ENCODE measurements around the gene CLDN9.

The CLDN9 gene

DNA sequence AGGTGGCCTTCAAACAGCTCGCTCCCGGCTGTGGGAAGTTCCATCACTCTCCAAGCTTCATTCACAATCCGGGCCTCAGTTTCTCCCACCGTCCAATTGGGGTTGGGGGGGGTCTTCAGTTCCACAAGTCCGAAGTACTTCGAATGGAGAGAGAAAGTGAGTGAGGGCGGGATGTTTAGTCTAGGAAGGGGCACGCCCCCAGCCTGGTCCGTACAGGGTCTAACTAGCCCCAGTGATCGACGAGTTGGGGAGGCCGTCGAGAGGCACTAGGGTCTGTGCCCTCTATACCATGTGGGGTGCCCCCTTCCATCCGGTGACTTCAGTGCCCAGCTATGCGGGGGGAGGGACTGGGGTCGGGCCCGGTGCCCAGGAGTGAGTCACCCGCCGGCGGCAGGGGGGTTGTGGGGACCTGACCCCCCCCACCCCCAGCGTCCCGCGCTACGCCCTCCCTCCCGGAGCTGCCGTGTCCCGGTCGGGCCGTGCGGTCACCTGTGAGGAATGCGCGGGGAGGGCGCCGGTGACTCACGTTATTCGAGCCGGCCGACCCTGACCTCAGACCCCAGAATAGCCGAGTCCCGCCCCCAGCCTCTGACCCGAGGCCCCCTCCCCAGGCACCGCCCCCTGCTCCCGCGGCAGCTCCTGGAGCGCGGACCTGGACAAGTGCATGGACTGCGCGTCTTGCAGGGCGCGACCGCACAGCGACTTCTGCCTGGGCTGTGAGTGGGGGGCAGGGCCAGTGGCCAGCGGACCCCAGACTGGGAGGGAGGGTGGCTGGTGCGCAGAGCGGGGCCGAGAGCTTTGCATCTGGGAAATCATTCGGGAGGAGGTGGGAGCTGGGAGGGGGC, 8.1 kb downstream of the CLDN9 start:
- DNase-seq, result no peak

DNA sequence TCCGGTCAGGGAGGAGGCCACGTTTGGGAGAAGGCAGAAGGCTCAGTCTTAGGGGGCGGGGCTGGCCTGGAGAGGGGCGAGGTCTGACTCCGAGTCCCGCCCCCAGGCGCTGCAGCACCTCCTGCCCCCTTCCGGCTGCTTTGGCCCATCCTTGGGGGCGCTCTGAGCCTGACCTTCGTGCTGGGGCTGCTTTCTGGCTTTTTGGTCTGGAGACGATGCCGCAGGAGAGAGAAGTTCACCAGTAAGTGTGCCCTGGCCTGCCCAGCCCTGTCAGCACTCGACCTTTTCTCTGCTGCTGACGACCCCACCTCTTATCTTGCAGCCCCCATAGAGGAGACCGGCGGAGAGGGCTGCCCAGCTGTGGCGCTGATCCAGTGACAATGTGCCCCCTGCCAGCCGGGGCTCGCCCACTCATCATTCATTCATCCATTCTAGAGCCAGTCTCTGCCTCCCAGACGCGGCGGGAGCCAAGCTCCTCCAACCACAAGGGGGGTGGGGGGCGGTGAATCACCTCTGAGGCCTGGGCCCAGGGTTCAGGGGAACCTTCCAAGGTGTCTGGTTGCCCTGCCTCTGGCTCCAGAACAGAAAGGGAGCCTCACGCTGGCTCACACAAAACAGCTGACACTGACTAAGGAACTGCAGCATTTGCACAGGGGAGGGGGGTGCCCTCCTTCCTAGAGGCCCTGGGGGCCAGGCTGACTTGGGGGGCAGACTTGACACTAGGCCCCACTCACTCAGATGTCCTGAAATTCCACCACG, 8.9 kb downstream of the CLDN9 start:
- no peak for DNase-seq

DNA sequence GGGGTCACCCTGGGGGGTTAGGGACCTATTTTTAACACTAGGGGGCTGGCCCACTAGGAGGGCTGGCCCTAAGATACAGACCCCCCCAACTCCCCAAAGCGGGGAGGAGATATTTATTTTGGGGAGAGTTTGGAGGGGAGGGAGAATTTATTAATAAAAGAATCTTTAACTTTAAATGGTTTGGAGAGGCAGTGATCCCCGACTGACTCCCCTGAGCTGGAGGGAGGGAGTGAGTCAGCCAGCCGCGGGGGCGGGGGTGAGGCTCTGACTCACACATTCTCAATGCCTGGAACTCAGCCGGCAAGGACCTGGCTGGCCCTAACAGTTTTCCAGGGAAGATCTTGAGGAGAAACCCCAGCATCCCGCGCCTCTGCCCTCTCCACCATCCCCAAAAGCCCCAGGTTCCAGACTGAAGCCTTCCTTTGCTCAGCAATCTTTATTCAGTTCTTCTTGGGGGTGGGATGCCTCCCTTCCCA, 9.5 kb downstream of the CLDN9 start:
- no peak for DNase-seq

DNA sequence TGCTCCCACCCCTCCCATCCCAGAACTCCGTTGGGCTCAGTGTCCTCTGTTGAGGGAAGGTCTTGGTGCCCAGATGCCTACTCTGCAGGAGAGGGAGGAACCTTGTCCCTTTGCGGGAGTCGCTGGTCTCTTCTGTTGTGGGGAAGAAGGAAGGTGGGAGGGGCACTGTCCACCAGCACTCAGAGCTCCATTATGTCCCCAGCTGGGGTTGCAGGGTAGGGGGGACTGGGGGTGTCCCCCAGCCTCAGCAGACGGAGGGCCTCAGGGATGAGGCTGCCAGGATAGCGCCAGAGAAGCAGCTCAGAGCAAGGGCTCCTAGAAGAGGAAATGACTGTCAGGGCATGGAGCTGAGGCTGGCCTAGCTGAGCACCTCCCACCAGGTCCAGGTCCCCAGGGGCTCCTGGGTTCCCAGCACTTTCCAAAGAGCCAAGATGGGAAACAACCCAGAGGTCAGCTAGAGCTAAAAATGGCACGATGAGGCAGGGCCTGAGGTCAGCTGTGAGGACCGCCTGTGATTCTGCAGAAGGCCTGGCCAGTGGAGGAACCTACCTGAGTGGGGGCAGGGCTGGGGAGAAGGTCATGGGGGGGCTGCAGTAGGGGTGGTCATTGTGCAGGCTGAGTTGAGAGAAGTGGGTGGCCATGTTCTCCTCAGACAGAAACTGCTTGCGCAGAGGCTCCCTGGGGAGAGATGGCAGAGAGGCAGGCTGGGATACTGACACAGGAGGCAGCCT, 10.1 kb downstream of the CLDN9 start:
- DNase-seq, result no peak

DNA sequence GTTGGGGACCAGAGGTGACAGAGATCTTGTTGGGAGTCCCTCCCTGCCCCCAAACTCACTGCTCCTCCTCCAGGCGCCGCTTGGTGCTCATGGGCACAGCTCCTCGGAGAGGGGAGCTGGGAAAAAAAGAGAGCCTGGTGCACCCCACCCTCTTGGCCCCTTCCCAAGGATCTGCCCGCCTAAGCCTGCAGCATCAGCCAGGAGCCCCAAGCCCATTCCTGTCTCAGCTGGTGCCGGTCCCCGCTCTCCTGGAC, 10.6 kb downstream of the CLDN9 start:
- peak; percentile 32 for DNase-seq

DNA sequence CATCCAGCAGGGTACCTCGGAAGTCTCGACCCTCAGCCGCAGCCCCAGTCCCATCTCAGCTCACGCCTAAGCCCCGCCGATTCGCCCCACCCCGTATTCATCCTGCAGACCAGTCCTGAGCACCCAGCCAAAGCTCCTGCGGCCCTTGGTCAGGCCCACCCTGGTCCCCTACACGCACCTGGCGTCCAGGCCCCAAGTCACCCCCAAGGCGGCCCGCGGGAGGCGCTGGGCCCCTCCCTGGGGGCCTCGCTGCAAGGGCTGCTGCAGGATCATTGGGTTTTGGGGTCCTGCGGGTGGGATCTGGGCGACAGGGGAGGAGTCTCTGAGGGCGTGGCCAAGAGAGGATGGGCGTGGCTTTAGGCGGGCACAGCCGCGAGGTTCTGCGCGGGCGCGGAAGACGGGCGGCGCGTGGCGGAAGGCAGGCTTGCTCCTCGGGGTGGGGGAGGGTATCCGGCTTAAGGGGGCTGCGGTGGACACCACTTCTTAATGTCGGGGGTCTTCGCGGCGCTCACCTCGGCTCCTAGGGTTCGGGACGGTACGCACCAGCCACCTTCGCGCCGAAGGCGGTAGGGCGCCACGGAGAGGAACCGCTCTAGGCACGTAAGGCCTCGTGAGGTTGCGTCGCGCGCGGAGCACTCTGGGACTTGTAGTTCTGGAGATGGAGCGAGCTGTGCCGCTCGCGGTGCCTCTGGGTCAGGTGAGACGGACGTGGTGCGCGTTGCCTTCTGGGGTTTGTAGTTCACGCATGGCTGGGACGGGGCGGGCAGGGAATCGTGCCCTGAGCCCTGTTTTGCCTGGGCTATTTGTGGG, 11.2 kb downstream of the CLDN9 start, which contains the start of the genes HCFC1R1 and THOC6:
TSS of gene HCFC1R1 (minus strand) at position 274 of the 810 bp plus-strand sequence. CDS start at position 273, 1 bp downstream.
TSS of gene THOC6 (plus strand) at position 367 of the 810 bp plus-strand sequence. CDS start at position 659, 292 bp downstream.
- DNase-seq, result peak; percentile 93

DNA sequence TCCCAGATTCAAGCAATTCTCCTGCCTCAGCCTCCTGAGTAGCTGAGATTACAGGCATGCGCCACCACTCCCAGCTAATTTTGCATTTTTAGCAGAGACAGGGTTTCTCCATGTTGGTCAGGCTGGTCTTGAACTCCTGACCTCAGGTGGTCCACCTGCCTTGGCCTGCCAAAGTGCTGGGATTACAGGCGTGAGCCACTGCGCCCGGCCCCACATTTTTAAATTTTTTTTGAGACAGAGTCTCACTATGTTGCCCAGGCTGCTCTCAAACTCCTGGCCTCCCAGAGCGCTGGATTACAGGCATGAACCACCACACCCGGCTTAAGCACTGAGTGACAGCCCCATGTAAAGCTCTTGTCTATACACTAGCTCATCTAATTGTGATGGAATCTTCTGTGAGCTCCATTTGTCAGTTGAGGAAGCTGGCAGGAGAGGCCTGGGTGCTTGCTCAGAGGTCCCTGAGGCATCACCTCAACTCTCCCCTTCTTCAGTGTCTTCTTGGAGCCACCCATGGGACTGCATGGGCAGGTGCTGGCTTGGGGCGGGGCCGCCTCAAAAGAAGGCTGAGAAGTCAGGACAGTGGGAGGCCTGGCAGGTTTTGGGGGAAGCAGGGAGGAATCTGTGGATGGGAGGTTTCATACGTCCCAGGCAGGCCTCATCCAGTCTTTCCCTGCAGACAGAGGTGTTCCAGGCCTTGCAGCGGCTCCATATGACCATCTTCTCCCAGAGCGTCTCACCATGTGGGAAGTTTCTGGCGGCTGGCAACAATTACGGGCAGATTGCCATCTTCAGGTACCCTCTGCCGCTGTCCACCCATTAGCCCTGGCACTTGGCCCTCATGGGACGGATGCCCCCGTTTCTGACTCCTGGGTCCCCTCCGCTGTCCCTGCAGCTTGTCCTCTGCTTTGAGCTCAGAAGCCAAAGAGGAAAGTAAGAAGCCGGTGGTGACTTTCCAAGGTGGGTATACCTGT, 12.6 kb downstream of the CLDN9 start:
- DNase-seq, result no peak

DNA sequence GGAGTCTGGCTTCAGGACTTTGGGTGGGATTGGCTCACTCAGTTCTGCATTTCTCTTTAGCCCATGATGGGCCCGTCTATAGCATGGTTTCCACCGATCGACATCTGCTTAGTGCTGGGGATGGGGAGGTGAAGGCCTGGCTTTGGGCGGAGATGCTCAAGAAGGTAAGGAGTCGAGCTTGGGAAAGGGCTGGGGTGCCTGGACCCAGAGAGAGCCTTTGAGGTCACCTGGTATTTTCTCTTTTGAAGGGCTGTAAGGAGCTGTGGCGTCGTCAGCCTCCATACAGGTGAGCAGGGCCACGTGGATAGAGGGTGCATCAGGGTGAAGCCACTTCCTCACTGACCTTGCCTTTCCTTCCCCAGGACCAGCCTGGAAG, 13.3 kb downstream of the CLDN9 start:
- DNase-seq, result no peak

DNA sequence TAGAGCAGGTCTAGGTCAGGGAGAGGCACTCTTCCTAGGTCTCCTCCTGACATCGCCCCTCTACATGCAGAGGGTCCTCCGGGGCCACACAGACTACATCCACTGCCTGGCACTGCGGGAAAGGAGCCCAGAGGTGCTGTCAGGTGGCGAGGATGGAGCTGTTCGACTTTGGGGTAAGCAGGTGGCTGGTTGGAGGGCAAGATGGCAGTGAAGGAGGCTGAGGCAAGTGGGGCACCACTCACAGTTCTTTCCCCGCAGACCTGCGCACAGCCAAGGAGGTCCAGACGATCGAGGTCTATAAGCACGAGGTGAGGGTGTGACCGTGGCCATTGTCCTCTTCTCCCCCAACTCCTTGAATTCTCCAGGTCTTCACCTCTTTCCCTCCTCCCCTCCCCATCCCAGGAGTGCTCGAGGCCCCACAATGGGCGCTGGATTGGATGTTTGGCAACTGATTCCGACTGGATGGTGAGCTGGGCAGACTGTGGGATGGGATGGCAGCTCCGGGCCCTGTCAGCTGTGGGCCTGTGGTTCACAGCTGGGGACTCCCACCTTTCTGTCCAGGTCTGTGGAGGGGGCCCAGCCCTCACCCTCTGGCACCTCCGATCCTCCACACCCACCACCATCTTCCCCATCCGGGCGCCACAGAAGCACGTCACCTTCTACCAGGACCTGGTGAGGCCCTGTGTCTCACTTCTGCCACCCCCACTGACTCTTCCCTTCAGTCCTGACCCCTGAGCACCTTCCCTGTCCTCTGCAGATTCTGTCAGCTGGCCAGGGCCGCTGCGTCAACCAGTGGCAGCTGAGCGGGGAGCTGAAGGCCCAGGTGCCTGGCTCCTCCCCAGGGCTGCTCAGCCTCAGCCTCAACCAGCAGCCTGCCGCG, 14.1 kb downstream of the CLDN9 start:
- DNase-seq, result no peak

DNA sequence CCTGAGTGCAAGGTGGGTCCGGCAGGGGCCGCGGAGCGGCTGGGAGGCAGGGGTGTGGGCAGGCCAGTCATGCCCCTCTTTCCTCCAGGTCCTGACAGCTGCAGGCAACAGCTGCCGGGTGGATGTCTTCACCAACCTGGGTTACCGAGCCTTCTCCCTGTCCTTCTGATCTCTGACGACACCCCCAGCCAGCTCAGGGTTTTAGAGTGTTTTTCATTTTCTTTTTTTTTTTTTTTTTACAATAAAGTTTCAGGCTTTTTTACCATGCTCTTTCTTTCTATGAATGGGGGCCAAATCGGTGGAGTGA, 14.7 kb downstream of the CLDN9 start:
- no peak for DNase-seq

DNA sequence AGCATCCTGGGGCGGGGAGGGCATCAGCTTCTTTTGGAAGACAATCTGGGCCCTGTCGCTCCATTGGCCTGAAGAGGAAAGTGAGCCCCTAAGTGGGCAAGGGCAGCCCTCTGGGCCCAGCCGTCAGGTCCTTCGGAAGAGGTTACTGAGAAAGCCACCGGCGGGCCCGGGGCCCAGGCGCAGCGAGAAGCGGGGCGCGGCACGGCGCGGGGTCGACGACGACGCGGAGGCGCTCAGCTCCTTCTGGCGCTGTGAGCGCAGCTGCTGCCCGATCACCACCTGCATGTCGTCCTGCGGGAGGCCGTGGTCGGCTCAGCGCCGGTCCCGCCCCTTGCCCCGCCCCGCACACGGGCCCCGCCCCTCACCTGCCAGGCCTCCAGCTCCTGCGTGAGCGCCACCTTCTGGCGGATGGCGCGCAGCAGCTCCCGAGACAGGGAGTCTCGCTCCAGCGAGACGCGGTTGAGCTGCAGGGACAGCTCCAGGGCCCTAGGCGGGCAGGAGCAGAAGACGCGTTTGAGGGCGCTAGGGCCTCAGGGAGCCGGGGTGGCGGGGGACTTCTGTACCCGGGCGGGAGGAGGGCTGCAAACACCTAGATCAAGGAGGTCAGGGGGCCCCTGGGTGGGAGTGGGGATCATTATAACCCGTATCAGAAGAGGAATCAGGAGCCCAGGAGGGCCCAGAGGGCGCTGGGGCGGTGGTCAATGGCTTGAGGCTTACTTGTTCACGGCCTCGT, 15.4 kb downstream of the CLDN9 start:
- peak; percentile 90 for DNase-seq

DNA sequence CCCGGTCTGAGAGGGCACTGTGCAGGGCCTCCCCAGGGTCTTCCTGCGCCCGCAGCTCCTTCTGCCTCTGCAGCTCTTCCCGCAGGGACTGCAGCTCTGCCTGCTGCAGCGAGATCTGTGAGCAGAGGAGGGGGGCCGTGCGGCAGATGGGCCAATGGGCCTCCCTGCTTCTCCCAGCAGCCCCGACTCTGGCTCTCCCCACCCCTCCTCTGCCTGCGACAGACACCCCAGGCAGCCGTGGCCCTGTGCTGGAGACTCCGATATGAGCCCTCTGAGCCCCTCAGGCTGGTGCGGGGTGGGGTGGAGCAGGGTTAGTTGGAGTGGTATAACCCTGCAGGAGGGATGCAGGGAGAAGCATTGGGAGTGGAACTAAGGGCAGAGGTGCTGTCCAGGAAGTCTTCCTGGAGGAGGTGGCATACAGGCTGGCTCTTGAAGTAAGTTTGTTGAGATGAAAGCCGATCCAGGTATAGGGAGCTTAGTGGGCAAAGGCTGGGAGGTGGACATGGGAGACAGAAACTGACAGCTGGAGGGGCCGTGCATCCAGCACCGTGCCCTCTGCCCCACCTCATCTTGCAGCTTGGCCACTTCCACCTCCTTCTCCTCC, 16.1 kb downstream of the CLDN9 start:
- no peak for DNase-seq

DNA sequence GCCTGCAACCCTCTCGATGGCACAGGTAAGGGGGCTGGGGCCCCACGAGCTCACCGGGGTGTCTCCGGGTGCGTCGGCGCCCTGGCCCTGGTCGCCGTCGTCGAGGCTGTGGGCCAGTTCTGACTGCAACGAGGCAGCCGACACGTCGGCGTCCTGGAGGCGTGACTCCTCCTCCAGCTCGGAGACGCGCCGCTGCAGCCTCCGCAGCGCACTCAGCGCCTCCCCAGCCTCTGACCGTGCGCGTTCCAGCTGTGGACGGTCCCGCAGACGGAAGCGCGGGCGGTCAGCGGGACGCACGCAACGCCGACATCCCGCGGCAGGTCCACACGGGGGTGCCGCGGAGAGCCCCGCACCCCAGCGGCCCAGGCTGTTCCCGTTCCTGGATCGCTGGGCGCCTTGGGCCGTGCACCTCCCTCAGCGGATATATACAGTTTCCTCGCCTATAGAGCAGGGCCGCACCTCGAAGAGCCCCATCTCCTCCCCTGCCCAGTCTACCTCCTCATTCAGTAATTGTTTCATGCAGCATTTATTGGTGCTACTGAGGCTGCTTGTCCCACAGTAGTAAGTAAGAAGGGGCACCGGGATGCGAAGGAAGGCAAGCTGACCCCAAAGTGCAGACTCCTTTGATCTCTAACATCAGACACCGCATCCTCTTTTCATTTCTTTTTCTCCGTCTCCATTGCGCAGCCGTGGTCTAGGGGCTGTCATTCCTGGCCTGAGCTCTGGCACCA, 16.9 kb downstream of the CLDN9 start:
- no peak for DNase-seq

DNA sequence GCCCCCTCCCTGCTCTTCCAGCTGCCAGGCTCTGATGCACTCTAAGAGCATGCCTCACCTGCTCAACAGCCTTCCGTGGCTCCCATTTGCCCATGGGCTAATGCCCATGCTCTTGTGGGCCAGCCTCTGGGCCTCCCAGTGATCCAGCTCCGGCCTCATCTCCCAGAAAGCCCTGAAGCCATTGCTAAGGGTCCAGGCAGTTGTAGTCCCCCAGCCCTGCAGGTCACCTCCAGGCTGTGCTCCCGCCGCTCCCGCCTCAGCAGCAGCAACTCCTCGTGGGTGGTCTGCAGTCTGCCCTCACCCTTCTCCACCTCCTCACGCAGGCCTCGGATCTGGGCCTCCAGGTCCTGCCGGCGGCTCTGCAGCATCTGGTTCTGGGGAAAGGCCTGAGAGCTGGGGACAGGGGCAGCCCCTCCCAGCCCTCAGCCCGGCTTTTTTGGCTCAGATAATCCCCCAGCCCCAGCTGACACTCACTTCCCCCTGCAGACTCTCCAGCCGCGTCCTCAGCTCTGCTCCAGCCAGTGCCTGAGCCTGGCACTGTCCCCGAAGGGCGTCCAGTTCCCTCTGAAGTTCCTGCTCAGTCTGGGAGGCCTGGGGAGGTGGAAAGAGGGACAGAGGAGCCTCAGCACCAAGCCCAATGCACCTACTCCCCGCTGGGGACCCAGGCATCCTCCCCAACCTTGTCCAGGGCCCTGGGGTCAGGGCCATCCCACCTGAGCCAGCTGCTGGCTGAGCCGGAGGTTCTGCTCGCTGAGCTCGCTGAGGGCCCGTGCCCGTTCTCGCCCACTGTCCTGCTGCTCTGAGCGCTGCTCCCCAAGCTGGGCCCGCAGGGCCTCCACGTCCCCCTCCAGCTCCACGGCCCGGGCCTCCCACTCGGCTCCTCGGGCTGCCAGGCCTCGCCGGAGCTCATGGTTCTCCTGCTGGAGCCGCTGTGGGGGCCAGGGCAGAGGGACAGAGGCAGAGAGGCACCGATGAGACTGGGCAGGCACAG, 17.8 kb downstream of the CLDN9 start:
- no peak for DNase-seq

DNA sequence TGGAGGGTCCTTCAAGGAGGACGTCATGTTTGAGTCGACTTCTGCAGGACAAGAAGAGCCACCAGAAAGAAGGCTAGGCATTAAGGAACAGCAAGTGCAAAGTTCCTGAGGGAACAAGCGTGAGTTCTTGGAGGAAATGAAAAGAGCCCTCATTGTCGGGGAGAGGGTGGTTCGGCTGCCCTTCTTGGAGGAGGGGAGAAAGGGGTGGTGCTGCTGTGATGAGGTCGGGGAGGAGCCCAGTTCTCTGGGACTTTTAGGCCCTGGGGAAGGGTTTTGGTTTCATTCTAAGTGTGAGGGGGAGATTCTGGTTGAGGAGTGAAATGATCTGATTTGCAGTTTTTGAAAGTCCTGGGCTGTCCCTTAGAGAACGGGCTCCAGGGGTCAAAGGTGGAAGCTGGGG, 19.9 kb downstream of the CLDN9 start:
- DNase-seq, result no peak

DNA sequence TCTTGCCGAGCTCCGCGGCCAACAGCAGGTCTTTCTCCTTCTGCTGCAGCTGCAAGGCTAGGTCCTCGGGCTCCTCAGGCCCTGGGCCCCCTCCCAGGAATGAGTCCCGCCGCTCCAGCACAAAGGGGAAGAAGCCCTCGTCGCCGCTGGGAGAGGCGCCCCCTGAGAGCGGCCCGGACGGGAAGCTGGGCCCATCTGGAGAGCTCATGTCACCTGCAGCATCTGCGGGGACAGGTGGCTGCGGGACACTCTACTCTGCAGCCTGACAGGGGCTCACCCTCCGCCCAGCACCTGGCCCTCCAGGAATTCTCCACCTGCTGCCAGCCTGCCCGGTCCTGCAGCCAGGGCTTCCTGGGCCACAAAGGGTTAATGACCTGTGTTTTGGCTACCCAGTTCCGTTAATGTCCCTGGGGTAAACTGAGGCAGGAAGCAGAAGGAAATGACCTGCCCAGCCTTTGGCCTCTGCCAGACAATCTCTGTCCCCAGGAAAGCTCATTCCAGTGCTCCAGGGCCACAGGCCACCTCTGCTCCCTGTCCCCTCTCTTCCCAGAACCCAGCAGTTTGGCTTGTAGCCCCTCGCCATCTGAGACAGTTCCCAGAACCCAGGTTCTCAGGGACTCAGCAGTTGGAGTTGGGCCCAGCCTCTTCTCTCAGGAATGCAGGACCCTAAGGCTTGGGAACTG, 22.7 kb downstream of the CLDN9 start:
- DNase-seq, result no peak

Data from NCI-H2107 (cell line).